ENCODE data around the gene PLXNA4.
A peak's percentile ranks its signal among the peaks of the same experiment; 100 is the strongest.

The PLXNA4 gene

GRCh38 chr7:132584796-132585494 is 8.7 kb upstream of the PLXNA4 start:
- no peak for DNase-seq

- no peak for DNase-seq
Measured at GRCh38 chr7:132581431-132581830, 5.2 kb upstream of the PLXNA4 start.

- peak; percentile 15 for DNase-seq
Measured at GRCh38 chr7:132580717-132581285, 4.5 kb upstream of the PLXNA4 start.

- no peak for DNase-seq
Measured at GRCh38 chr7:132580277-132580676, 4.0 kb upstream of the PLXNA4 start.

- no peak for DNase-seq
Measured at GRCh38 chr7:132579260-132579899, 3.1 kb upstream of the PLXNA4 start.

- DNase-seq = no peak
Measured at GRCh38 chr7:132578826-132579225, 2.6 kb upstream of the PLXNA4 start.

GRCh38 chr7:132578050-132578370 is 1.7 kb upstream of the PLXNA4 start:
- DNase-seq = no peak

- DNase-seq = no peak
Measured at GRCh38 chr7:132577206-132578049, 1.2 kb upstream of the PLXNA4 start.

GRCh38 chr7:132576721-132577085 is 433 bp upstream of the PLXNA4 start:
- DNase-seq = no peak

GRCh38 chr7:132575419-132575981 is 770 bp downstream of the PLXNA4 start:
- DNase-seq = no peak

- DNase-seq = no peak
Measured at GRCh38 chr7:132574223-132574622, 2.0 kb downstream of the PLXNA4 start.

- no peak for DNase-seq
Measured at GRCh38 chr7:132573251-132573955, 2.9 kb downstream of the PLXNA4 start.

- DNase-seq = no peak
Measured at GRCh38 chr7:132572526-132572925, 3.7 kb downstream of the PLXNA4 start.

GRCh38 chr7:132571970-132572369 is 4.3 kb downstream of the PLXNA4 start:
- no peak for DNase-seq

GRCh38 chr7:132569884-132570614 is 6.2 kb downstream of the PLXNA4 start:
- DNase-seq = no peak

GRCh38 chr7:132568962-132569361 is 7.3 kb downstream of the PLXNA4 start:
- DNase-seq = no peak

GRCh38 chr7:132565885-132566284 is 10.4 kb downstream of the PLXNA4 start:
- DNase-seq = no peak

- DNase-seq = no peak
Measured at GRCh38 chr7:132565441-132565840, 10.8 kb downstream of the PLXNA4 start.

- DNase-seq = no peak
Measured at GRCh38 chr7:132564849-132565248, 11.4 kb downstream of the PLXNA4 start.

- DNase-seq = no peak
Measured at GRCh38 chr7:132564090-132564489, 12.2 kb downstream of the PLXNA4 start.

- DNase-seq = no peak
Measured at GRCh38 chr7:132562690-132563089, 13.6 kb downstream of the PLXNA4 start.

- DNase-seq = no peak
Measured at GRCh38 chr7:132561763-132562162, 14.5 kb downstream of the PLXNA4 start.

Data from NCI-H1436 (cell line).